HepG2 (cell line): ENCODE measurements around the gene C16orf89. TPM values are rescaled to one million over a fixed set of nuclear protein-coding genes. Genes with fewer than 3 reads are reported as not detected.
A peak's percentile ranks its signal among the peaks of the same experiment; 100 is the strongest.

Experiments used
- BCL6 ChIP-seq: IDR thresholded peaks from 2 replicates; pipeline ENCODE4 v1.6.1; 2016; ENCODE audit warnings: missing genetic modification reagents, missing compliant biosample characterization
- MAF1 ChIP-seq: sonication (generic); formaldehyde crosslinking; IDR thresholded peaks from 2 replicates; pipeline ENCODE4 v1.5.0; 2020; ENCODE audit warnings: missing genetic modification reagents, borderline replicate concordance
- NFE2L1 ChIP-seq: sonication (generic); formaldehyde crosslinking; IDR thresholded peaks from 2 replicates; pipeline ENCODE4 v1.4.0; 2020; ENCODE audit warnings: missing genetic modification reagents, mild to moderate bottlenecking, borderline replicate concordance
- POLR2AphosphoS2 ChIP-seq: IDR thresholded peaks from 2 replicates; pipeline ENCODE4 v1.6.1; 2011; ENCODE audit warnings: low read depth, low read length, improper control_type of control experiment
- REST ChIP-seq, 2 experiments: IDR thresholded peaks; 2 replicates each; pipeline ENCODE4 v1.6.1; 2011 to 2012; ENCODE audit warnings: low read length in 2 of 2, borderline replicate concordance in 1 of 2, low read depth in 1 of 2, mild to moderate bottlenecking in 1 of 2, moderate library complexity in 1 of 2
- RFXANK ChIP-seq: IDR thresholded peaks from 2 replicates; pipeline ENCODE4 v1.6.1; 2016
- THAP11 ChIP-seq: IDR thresholded peaks from 2 replicates; pipeline ENCODE4 v1.6.1; 2016; ENCODE audit warnings: missing biosample characterization, missing genetic modification reagents
- ZFP36L2 ChIP-seq: sonication (generic); formaldehyde crosslinking; IDR thresholded peaks from 2 replicates; pipeline ENCODE4 v1.4.0; 2020; ENCODE audit warnings: missing genetic modification reagents
- ZNF101 ChIP-seq: sonication (generic); formaldehyde crosslinking; IDR thresholded peaks from 2 replicates; pipeline ENCODE4 v1.4.0; 2020; ENCODE audit warnings: mild to moderate bottlenecking, low read depth, missing genetic modification reagents, borderline replicate concordance
- ZNF180 ChIP-seq: sonication (generic); formaldehyde crosslinking; IDR thresholded peaks from 2 replicates; pipeline ENCODE4 v1.4.0; 2020; ENCODE audit warnings: low read depth, missing genetic modification reagents, borderline replicate concordance
- ZNF253 ChIP-seq: sonication (generic); formaldehyde crosslinking; IDR thresholded peaks from 2 replicates; pipeline ENCODE4 v1.8.0; 2022; ENCODE audit warnings: mild to moderate bottlenecking, missing genetic modification reagents, borderline replicate concordance
- ZNF276 ChIP-seq: sonication (generic); formaldehyde crosslinking; IDR thresholded peaks from 2 replicates; pipeline ENCODE4 v1.4.0; 2020; ENCODE audit warnings: mild to moderate bottlenecking, low read depth, missing genetic modification reagents
- ZNF549 ChIP-seq: sonication (generic); formaldehyde crosslinking; IDR thresholded peaks from 2 replicates; pipeline ENCODE4 v1.5.0; 2020; ENCODE audit warnings: missing genetic modification reagents
- ZSCAN22 ChIP-seq: sonication (generic); formaldehyde crosslinking; IDR thresholded peaks from 2 replicates; pipeline ENCODE4 v1.4.0; 2020; ENCODE audit warnings: mild to moderate bottlenecking, missing genetic modification reagents
- ZSCAN31 ChIP-seq: sonication (generic); formaldehyde crosslinking; IDR thresholded peaks from 2 replicates; pipeline ENCODE4 v1.5.0; 2020; ENCODE audit warnings: low read depth, mild to moderate bottlenecking, missing genetic modification reagents
- polyA plus RNA-seq, 8 experiments: library from polyadenylated mRNA; depleted of rRNA in 3 of 8; stranded (reverse) in 7 of 8; unstranded in 1 of 8; fragments of >200 nt; fragmentation: Illumina TruSeq in 4 of 8; extraction: Trizol in 4 of 8; gene quantifications; 2 replicates each; pipeline versions ENCODE4 v1.2.1 to v1.2.3, GENCODE V29; 2011 to 2016; ENCODE audit warnings: low read depth in 4 of 8, missing spikeins in 1 of 8, mixed read lengths in 1 of 8; ENCODE audit not compliant: insufficient read depth in 1 of 8
- total RNA-seq, 5 experiments: library from RNA; depleted of rRNA; stranded (reverse); fragments of >200 nt; fragmentation: Illumina TruSeq; extraction: Trizol; gene quantifications; 2 replicates each; pipeline ENCODE4 v1.2.3, GENCODE V29; 2016; ENCODE audit warnings: low read depth in 1 of 5
- TF ChIP-seq, protein P1 (sequence below), 2 experiments: sonication (generic) in 1 of 2; formaldehyde crosslinking in 1 of 2; IDR thresholded peaks; 2 replicates each; pipeline versions ENCODE4 v1.4.0 to v1.6.1; 2016 to 2020; ENCODE audit warnings: borderline replicate concordance in 1 of 2, low read depth in 1 of 2, mild to moderate bottlenecking in 1 of 2, missing genetic modification reagents in 1 of 2

The C16orf89 gene
- total and polyA plus RNA-seq, 2 of the 13 experiments (the other 11 are each of a cell fraction or from before 2014, with no cell fraction given): 1.9 to 3.4 TPM

DNA sequence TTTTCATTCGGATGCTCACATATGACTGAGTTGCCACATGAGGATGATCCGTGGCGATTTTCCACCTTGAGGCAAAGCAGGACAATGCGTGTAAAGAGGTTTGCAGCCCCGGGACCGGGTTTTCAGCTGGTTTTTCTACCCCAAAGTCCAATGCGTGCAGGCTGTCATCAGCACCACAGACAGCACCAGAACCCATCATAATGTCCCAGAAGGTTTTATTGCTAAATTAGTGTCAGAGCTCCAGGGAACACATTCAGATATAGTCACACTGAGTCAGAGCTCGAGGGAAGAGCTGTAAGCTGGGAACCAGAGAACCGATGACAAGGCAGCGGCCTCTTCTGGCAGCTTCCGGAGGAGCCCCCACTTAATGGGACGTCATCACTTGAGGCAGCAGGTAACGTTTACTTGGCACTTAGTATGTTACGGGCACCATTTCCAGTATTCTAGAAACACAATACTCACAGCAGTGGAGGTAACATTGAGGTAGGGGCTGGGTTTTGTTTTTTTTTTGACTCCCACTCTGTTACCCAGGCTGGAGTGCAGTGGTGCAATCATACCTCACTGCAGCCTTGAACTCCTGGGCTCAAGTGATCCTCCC lies 23.1 kb downstream of the C16orf89 start (continued):
- peak; percentile 1 to 86 for TF ChIP-seq REST (IDR thresholded peaks at IDR 0.05; ENCODE audit: borderline replicate concordance in 1 of 2, low read depth in 1 of 2, low read length in 2 of 2)
- TF ChIP-seq NFE2L1 (CRISPR knock-in tag): no peak
- TF ChIP-seq, protein P1, sequence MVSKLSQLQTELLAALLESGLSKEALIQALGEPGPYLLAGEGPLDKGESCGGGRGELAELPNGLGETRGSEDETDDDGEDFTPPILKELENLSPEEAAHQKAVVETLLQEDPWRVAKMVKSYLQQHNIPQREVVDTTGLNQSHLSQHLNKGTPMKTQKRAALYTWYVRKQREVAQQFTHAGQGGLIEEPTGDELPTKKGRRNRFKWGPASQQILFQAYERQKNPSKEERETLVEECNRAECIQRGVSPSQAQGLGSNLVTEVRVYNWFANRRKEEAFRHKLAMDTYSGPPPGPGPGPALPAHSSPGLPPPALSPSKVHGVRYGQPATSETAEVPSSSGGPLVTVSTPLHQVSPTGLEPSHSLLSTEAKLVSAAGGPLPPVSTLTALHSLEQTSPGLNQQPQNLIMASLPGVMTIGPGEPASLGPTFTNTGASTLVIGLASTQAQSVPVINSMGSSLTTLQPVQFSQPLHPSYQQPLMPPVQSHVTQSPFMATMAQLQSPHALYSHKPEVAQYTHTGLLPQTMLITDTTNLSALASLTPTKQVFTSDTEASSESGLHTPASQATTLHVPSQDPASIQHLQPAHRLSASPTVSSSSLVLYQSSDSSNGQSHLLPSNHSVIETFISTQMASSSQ (IDR thresholded peaks at IDR 0.05; ENCODE audit: low read depth): no peak
- TF ChIP-seq, protein P1 (CRISPR knock-in tag; IDR thresholded peaks at IDR 0.05; ENCODE audit: borderline replicate concordance): no peak
- TF ChIP-seq ZSCAN22: no peak
- no peak for TF ChIP-seq ZNF253
- TF ChIP-seq ZNF549 (CRISPR knock-in tag): no peak
- TF ChIP-seq BCL6 (CRISPR knock-in tag): no peak
- TF ChIP-seq ZSCAN31: no peak
- TF ChIP-seq ZFP36L2 (CRISPR knock-in tag): no peak
- TF ChIP-seq RFXANK: no peak
- no peak for TF ChIP-seq ZNF101 (CRISPR knock-in tag)
- no peak for TF ChIP-seq THAP11 (CRISPR knock-in tag)
- no peak for TF ChIP-seq MAF1
- no peak for TF ChIP-seq POLR2AphosphoS2
- no peak for TF ChIP-seq ZNF276
- TF ChIP-seq ZNF180: no peak
